ENCODE data around the gene RYR3.

DNA sequence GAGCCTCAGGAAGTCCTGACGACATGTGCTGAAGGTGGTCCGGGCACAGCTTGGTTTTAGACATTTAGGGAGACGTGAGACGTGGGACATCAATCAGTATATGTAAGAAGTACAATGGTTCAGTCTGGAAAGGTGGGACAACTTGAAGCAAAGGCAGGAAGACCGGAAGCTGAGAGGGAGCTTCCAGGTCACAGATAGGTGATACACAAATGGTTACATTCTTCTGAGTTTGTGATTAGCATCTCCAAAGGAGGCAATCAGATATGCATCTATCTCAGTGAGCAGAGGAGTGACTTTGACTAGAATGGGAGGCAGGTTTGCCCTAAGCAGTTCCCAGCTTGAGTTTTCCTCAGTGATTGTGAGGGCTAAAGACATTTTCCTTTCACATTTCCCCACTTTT lies 282.1 kb downstream of the RYR3 start:
- TF ChIP-seq POLR2A (IDR thresholded peaks at IDR 0.05; ENCODE audit: low read depth, low read length) (no peak), TAF1 (IDR thresholded peaks at IDR 0.05; ENCODE audit: borderline replicate concordance, low read depth, low read length) (no peak), POLR2AphosphoS5 (IDR thresholded peaks at IDR 0.05; ENCODE audit: low read depth, low read length) (no peak)
